HG03135 (cell line): Measurements from ENCODE around the gene TECPR2.
A peak's percentile ranks its signal among the peaks of the same experiment; 100 is the strongest.
"Not testable (repeated sequence)": the region's sequence is repeated elsewhere in the genome, so short reads cannot be mapped to it uniquely, and the experiment has no call there.

ENCODE experiments used
- ATAC-seq: cut with Tn5 transposase; IDR thresholded peaks from one replicate; pipeline ENCODE4 v1.9.1; 2021; ENCODE audit warnings: mild to moderate bottlenecking, moderate library complexity; ENCODE audit not compliant: unreplicated experiment

TECPR2 gene

GRCh38 chr14:102330806-102331205, 31.9 kb upstream of the TECPR2 start:
- ATAC-seq: no peak

- no peak for ATAC-seq
Observed at GRCh38 chr14:102333390-102333789, 29.4 kb upstream of the TECPR2 start.

DNA sequence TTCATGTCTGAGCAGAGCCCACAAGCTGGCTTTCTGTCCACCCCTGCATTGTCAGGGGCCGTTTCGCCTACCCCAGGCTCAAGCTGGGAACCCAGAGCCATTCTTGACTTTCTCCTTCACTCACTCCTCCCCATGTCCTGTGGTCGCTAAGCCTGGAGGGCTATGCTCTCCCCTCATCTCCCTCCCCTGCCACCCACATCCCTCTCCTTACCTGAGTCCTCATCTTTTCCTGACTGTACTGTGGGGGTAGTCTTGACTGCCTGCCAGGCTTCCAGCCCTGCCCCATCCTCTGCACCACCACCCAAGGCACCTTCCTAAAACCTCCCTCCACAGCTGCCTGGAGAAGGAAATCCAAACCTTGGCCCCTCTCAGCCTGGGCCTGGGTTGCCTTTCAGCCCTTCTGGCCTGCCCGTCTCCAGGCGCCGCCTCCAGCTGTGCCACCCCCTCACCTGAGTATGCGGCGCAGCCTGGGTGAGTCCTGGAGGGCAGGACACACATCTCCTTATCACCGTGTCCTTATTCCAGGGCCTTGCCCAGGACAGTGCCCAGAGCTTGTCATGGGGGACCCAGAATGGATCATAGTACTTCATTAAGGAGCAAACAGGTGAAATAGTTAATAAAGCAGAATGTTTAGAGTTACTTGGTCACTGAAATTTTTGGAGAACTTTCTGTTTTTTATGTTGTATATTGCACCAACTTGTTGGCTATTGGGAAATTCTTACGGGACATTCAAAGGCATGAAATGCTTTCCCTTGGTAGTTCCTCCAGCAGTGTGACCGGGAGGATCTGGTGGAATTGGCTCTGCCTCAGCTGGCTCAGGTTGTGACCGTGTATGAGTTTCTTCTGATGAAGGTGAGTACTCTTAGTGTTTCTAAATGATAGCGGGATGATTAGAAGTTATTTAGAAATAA, 28.7 kb upstream of the TECPR2 start:
- no peak for ATAC-seq

DNA sequence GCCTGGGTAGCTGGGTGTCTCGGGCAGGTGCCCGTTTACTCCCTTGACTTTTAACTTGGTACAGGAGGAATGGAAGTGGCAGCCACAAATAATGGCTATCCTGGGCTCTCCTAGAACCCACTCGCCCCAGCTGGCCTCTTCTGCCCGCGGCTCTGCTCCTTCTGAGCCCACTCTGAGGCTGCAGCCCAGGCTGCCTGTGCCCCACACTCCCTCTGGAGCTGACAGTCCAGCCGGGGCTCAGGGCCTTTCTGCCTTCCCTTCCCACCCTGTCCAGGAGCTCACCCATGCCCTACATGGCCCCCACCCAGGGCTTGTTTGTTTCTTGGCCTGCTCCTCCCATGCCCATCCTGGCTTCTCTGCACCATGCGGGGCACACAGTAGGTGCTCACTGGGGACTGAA, 27.6 kb upstream of the TECPR2 start:
- ATAC-seq: no peak

- ATAC-seq: no peak
Observed at GRCh38 chr14:102338724-102339123, 24.0 kb upstream of the TECPR2 start.

- no peak for ATAC-seq
Observed at GRCh38 chr14:102341566-102341965, 21.2 kb upstream of the TECPR2 start.

- no peak for ATAC-seq
Observed at GRCh38 chr14:102342238-102342637, 20.5 kb upstream of the TECPR2 start.

- ATAC-seq: no peak
Observed at GRCh38 chr14:102344084-102344483, 18.7 kb upstream of the TECPR2 start.

DNA sequence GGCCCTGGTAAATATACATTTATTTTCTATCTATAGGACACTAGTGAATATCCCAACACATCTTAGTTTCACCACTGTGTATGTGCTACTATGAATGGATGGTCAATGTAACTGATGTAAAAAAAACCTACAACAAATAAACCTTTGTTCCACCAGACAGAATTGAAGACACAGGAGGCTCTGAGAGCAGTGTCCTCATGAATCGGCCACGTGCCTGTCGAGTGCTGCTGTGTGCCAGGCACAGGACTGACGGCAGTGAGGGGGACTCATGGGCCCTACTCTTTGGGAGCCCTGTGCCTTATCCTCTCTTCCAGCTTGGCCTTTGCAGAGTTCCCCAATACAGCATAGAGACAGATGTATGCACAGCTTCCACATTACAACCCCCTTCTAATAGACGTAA, 18.3 kb upstream of the TECPR2 start:
- no peak for ATAC-seq

GRCh38 chr14:102345232-102345631, 17.5 kb upstream of the TECPR2 start:
- no peak for ATAC-seq

- no peak for ATAC-seq
Observed at GRCh38 chr14:102346645-102347044, 16.1 kb upstream of the TECPR2 start.

- no peak for ATAC-seq
Observed at GRCh38 chr14:102348376-102348775, 14.4 kb upstream of the TECPR2 start.

GRCh38 chr14:102351023-102351422, 11.7 kb upstream of the TECPR2 start:
- ATAC-seq: no peak

DNA sequence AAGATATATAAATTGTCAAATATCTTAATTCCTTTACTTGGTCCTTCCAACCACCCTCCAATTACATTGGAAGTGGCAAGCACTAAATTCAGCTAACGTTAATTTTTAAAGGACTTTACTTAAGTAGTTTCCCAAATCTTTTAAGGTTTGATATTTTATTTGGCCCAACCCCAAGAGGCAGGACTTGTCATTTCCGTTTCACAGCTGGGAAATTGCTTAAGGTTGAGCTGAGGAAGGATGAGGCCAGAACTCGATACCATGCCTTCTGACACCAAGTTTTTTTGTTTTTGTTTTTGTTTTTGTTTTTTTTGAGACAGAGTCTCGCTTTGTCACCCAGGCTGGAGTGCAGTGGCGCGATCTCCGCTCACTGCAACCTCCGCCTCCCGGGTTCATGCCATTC, 11.1 kb upstream of the TECPR2 start:
- ATAC-seq: not testable (repeated sequence)

GRCh38 chr14:102352213-102352612, 10.5 kb upstream of the TECPR2 start:
- ATAC-seq: no peak

DNA sequence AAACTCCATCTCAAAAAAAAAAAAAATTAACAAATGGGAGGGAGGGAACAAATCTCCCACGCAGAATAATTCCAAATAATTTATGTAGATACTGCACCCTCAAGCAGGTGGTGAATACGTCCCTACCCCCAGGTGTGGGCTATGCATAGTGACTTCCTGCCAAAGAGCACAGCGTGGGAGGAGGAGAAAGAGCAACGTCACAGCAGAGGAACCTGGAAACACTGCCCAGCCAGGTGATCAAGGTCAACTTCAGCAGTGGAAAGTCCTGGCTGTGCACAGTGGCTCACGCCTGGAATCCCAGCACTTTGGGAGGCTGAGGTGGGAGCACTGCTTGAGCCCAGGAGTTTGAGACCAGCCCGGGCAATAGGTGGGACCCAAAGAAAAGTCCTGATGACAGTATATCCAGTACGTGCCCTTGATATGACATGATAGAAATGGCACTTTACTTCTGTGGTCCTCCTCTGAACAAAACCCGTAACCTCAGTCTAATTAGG, 9.6 kb upstream of the TECPR2 start:
- no peak for ATAC-seq

GRCh38 chr14:102356280-102356679, 6.5 kb upstream of the TECPR2 start:
- ATAC-seq: no peak

GRCh38 chr14:102359341-102359740, 3.4 kb upstream of the TECPR2 start:
- no peak for ATAC-seq

- ATAC-seq: no peak
Observed at GRCh38 chr14:102360388-102360787, 2.4 kb upstream of the TECPR2 start.

DNA sequence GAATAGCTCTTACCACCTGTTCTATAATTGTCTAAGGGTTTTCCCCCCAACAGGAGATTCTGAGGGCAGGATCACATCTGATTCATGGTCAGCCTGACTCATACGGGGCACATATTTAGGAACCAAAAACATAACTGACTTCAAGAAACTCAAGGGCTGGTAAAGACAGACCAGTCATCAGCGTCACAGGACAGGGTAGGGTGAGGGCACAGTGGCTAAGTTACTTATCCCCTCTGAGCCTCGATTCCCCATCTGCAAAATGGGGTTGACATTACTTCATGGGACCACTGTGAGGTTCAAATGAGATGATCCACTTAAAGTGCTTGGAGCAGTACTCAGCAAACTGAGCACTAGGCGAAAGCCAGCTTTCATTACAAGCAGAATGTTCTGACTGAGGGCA, 657 bp upstream of the TECPR2 start:
- peak; percentile 28 for ATAC-seq

DNA sequence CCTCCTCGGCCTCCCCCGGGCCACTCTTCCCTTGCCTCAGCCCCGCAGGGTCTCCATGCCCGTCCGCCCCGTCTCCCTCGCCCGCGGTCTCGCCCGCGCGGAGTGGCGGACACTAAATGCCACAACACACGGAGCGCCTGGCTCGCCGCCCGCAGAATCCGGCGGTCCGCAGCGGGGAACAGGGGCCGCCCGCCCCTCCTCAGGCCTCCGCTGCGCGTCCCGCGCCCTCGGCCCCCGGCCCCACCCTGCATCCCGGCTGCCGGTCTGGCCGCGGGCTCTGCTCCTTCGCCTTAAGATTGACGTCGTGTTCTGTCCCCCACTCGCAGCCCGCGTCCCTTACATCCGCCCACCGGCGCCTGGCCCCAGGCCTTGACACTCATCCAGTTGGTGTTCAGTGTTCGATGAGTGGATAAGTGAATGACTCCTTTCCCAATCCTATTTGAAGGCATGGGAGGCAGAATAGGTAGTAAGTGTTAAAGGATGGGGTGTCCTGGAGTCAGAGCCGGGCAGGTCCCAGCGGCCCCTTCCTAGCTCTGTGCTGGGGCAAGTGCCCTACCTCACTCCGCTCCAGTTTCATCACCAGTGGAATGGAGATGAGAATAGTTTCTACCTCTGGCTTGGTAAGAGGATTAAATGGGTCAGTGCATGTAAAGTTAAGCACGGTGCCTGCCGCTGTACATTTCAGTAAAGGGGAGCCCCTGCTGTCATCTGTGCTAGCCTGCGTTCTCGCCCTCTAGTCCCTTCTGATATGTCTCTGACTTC, 622 bp downstream of the TECPR2 start:
- peak; percentile 27 for ATAC-seq

DNA sequence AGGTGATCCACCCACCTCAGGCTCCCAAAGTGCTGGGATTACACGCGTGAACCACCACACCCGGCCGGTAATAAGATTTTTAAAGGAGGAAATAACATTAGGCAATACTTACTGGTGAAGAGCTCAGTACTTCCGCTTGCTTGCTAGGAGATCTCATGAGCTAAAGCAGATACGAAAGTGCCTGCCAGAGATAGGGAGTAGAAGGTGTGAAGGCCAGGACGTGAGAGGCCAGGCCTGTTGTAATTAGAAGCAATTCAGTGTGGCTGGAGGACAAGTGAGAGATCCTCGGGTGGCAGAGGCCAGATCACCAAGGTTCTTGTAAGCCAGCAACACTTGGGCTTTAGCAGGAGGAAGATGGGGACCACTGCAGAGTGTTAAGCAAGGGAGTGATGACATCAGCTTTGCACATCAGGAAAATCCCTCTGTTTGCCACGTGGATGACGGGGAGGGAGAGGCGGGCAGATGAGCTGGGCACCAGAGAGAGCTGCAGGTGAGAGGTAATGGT, 7.6 kb downstream of the TECPR2 start:
- no peak for ATAC-seq
